Panc1 (cell line): ENCODE data around the gene WDR93.

Experiments
- POLR2AphosphoS5 ChIP-seq: IDR thresholded peaks from 2 replicates; pipeline ENCODE4 v1.6.1; 2012; ENCODE audit warnings: mild to moderate bottlenecking, low read depth, low read length, moderate library complexity
- TF ChIP-seq, protein P1 (sequence below): fragments of 450-650 bp; IDR thresholded peaks from 2 replicates; pipeline ENCODE4 v1.5.1; 2017; ENCODE audit warnings: mild to moderate bottlenecking

DNA sequence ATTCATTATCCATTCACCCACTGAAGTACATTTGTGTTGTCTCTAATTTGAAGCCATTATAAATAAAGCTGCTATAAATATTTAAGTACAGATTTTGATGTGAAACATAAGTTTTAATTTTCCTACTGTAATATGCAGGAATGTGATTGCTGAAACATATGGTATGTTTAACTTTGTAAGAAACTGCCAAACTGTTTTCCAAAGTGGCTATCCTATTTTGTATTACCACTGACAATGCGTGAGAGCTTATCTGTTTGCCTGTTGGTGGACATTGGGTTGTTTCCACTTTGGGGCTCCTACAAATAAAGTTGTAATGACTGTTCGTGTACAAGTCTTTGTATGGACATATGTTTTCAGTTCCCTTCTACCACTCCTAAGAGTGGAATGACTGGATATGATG lies 2.5 kb downstream of the WDR93 start:
- TF ChIP-seq, protein P1, sequence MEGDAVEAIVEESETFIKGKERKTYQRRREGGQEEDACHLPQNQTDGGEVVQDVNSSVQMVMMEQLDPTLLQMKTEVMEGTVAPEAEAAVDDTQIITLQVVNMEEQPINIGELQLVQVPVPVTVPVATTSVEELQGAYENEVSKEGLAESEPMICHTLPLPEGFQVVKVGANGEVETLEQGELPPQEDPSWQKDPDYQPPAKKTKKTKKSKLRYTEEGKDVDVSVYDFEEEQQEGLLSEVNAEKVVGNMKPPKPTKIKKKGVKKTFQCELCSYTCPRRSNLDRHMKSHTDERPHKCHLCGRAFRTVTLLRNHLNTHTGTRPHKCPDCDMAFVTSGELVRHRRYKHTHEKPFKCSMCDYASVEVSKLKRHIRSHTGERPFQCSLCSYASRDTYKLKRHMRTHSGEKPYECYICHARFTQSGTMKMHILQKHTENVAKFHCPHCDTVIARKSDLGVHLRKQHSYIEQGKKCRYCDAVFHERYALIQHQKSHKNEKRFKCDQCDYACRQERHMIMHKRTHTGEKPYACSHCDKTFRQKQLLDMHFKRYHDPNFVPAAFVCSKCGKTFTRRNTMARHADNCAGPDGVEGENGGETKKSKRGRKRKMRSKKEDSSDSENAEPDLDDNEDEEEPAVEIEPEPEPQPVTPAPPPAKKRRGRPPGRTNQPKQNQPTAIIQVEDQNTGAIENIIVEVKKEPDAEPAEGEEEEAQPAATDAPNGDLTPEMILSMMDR: no peak
- TF ChIP-seq POLR2AphosphoS5: no peak
